NK-92 (cell line): ENCODE measurements around the gene KCNJ6.
"Not testable (repeated sequence)": the region's sequence is repeated elsewhere in the genome, so short reads cannot be mapped to it uniquely, and the experiment has no call there.

Source experiments
- DNase-seq: peaks from one replicate; lab custom pipeline; 2025; ENCODE audit not compliant: unreplicated experiment; lab: John Stamatoyannopoulos, UW

The KCNJ6 gene

DNA sequence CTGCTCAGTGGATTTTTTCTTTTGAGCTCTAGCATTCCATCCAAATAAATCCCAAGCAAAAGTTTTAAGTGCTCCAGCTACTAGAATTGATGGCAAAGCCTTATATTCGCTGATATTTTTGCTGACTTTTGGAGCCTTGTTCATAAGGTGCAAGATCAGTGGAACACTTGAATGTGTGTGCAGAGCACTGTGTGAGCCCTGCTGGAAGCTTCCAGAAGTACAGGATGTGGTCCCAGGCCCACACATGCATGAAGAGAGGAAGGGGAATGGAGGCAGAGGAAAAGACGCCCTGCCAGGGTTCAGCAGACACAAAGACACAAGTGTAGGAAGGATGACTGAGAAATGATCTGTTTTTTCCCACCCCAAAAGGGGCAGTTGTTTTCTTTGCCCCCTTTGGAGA lies 169.4 kb downstream of the KCNJ6 start:
- DNase-seq, result no peak

DNA sequence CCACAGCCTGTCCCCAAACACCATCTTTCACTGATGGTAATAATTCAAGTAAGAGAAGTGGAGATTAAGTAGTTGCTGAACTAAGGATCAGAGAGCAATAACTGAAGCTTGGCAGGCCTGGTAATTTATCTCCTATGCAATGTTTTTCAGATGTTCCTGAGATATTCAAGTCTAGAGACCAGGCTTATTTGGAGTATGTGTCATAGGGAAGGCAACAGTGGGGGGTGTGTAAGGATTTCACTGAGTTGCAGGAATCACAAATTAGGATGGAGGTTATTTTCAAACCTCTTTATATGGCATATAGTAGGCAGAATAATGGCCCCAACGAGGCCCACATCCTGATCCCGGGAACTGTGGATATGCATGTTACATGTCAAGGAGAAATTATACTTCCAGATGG lies 171.7 kb downstream of the KCNJ6 start:
- DNase-seq, result no peak

DNA sequence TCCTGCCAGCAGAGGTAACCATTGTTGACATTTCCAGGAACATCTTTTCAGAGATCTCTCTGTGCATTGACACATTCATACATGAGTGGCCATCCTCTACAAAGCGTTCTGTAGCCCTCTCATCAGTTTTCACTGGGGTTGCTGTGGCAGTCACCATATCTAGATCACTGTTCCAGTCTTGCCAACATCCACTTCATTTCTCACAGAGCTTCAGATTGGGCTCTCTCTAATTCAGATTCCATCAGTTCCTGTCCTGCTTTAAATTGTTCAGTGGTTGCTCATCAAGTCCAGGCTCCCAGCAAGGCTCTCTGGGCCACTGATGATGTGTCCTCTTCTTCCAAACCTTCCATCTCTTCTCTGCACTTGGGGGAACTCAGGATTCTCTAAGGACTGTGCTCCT lies 173.7 kb downstream of the KCNJ6 start:
- DNase-seq, result no peak

DNA sequence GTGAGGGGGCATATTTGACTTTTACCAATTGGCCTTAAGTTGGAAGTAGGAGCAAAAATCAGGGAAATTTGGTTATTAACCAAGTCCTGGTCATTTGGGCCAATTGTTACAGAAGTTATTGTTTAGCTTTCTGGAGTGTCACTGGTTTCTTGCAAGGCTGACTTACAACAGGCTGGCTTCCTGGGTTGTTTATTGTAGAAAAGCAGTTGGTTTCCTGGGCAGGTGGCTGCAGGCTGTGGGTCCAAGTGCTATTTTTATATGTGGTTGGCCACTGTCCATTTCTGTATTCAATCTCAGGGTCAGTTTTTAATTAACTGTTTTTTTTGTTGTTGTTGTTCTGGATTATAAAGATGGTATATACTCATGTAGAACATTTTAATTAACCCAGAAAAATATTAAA lies 174.1 kb downstream of the KCNJ6 start:
- DNase-seq, result no peak

DNA sequence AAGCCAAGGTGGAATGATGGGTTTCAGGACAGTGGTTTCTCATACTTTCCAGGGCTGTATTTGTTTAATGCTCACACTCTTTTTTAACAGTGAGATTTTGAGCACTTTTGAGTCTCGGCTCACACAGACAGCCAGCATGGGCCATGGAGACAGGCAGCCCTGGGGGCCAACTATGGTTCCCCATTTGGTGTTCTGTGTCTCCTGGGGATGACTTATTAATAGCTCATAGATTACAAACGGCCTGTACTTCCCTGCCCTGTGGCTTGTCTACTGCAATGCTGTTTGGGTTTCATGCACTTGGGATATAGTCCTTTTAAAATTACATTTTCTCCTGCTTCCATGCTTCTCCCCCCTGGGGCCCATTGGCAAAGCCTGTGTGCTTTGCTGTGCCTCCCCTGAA lies 178.3 kb downstream of the KCNJ6 start:
- no peak for DNase-seq

DNA sequence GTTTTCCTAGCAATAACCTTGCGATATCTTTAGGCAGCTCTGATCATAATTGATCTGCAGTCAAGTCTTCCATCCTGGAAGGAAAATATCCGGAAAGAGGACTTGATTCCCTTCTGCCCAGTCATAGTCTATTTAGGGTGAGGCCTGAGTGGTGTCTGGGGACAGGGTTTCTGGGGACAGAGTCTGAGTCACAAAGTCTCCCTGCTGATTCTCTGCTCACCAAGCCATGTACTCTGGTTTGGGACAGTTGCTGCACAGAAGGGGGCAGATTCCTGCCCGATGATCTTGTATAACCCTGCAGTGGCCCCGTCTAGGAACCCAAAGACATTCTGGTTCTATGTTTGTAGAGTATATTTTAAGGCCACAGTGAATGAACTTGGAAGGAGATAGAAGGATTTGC lies 178.8 kb downstream of the KCNJ6 start:
- DNase-seq, result no peak

DNA sequence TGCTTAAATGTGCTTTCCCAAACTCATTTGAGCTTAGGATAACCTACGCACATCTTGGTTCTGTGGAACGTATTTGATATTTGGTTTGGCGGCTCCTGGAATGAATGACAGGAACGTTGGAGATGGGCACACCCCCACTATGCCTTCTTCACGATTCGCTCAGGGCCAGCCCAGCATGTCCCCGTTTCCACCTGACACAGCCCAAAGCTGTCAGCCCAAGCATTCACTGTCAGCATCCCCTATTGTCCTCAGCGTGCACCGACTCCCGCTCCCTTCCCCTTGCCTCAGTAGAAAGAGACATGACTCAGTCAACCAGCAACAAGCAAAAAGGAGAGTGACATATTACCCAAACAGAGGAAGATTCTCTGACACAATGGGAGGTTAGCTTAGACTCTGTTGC lies 181.4 kb downstream of the KCNJ6 start:
- DNase-seq, result no peak

DNA sequence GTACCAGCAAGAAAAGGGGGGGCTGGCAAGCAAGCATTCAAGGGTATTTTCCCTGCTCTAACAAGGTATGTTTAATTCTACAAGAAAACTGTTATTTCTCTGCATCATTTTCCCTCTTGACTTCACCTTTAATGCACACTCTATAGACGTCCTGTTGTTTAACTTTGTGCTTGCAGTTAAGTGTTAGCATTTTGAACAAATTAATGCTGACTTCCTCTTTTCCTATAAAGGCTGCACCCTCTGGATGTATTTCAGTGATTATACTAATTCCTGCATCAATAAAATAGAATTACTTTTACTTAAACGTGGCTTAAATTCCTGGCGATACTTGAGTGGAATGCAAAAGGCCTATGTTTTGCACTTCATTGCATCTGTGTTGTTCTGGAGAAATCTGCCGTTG lies 183.3 kb downstream of the KCNJ6 start:
- DNase-seq, result no peak

DNA sequence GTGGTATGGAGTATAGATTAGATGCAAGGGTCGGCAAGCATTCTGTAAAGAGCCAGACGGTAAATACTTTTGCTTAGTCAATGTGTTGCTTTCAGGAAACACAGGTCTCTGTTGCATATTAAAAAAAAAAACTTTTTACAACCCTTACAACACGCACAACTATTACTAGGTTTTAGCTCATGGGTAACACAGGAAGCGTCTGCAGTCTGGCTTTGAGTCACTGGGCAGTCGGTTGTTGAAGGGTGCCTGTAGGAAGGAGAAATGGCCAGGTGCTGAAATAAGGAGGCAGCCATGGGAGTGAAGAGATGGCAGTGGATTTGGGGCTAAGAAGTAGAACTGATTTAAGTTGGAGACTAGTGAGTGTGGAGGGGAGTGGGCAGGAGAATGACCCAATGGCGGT lies 192.1 kb downstream of the KCNJ6 start:
- no peak for DNase-seq

DNA sequence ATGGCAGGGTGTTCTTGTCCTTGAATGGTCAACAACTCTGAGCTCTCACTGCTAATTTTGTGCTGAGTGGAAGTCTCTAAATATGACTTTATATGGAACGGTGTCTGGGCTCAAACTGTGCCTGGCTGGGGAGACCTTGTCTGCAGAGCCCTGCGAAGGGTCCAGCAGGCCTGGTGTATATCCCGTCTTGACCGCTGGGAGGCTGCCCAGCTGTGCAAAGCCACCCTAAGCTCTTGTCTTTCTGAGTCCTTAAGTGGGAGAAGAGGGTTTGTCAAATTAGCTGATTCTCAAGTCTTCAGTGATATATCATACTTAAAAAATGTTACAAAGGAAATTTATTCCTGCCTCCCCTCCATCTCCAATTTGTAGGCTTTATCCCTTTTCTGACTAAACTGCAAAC lies 198.7 kb downstream of the KCNJ6 start:
- DNase-seq, result no peak

DNA sequence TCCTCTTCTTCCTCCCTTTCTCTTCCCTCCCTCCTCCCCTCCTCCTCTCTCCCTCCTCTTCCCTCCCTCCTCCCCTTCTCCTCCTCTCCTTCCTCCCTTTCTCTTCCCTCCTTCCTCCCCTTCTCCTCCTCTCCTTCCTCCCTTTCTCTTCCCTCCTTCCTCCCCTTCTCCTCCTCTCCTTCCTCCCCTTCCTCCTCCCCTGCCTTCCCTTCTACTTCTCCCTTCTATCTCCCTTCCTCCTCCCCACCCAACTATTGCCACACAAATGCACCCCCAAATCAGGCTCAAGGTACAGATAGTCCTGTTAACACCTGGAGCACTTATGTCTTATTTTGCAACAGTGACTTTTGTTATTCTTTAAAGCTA lies 203.7 kb downstream of the KCNJ6 start:
- not testable (repeated sequence) for DNase-seq

DNA sequence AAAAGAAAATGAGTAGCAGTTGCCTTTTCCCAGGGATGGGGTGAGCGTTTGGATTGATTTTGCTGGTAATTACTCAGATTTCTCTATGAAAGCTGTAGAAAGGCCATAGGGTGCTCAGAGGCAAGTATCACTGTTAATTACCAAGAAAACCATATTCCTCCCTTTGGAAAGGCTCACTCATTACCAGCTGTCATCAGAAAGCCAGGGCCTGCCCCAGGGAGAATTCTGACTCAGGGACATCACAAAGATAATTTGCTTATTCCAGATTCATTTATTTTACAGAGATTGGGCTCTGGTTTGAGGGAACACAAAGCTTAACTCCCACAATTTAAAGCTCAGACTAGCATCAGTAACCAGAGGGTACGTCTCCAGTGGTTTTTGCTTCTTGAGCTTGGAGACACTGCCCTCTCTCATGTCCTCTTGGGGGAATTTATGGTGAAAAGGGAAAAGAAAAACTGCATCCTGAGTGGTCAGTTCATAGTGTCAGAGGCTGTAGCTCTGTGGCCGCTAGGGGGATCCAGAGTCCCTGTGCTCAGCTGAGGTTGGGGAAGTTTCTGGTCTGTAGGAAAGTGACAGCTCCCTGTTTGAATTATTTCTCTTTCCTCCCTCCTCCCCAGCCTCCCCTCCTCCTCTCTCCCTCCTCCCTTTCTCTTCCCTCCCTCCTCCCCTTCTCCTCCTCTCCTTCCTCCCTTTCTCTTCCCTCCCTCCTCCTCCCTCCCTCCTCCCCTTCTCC lies 204.3 kb downstream of the KCNJ6 start:
- DNase-seq, result no peak

DNA sequence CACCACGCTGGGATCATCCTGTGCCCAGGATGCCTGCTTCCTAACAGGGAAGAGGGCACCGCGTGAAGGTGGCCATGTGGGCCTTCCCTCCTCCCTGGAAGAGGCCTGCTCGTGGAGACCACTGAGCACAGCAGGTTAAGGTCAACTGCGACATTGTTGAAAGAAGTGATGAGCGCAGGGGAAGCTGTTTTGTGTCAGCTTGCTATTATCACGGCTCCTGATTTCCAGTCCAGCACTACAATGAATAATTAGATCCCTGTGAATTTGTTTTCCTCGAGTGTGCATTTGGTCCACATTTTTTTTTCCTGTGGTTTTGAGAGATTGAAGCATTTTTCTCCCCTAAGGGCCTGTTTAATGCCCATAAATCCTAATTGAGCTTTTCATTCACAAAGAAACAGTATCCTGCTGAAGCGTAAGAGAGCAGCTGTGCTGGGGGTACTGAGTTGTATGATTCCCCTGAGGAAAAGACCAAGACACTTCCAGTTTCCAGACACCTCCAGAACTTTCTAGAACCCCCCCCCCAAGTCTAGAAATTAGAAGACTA lies 204.9 kb downstream of the KCNJ6 start:
- DNase-seq, result no peak

DNA sequence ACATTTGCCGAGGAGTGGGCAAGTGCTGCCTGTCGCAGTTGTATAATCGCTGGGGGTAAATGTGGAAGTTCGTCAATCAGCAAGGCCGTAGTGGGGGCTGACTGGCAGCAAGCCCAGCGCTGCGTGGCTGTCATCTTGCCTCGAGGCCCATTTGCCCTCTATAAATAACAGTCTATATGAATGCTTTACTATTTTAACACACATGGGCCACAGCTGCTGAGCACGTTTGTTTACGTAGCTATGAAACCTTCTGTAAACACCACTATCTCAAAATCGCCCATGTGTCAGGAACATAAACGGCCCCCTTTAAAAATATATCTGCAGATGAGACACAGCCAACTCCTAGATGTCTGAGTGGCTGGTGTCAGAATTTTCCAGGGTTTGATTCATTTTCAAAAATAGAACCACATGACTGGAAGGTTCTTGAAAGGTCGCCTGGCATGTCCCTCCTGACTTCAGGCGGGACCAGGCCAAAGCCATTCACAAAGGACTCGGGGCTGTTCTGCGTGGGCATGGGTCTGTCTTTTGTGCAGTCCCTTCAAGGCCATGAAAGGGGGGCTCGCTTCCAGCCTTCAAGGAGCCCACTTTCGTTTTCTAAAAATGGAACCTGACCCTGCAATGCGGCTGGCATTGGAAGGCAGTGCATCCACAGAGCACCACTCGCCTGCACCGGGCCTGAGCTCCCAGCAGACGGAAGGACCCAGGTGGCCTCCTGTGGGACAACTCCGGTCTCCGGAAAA lies 205.5 kb downstream of the KCNJ6 start:
- DNase-seq, result no peak

DNA sequence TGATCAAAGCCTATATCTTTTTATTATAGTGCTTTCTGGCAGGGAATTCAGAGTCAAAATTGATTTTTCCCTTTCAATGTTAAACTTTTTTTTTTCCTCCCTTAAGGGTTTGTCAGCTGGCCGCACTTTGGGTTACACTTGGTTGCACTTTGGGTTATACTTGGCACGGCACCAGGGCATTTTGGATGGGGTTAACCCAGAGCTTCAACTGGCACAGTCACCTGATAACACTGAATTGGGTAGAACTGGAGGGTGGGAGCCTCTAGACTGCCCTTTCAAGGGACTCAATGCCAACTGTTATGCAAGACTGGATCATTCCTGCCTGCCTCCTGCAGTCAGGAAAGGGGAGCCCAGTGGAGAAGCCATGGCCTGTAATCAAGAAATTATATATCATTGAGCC lies 211.5 kb downstream of the KCNJ6 start:
- DNase-seq, result no peak

DNA sequence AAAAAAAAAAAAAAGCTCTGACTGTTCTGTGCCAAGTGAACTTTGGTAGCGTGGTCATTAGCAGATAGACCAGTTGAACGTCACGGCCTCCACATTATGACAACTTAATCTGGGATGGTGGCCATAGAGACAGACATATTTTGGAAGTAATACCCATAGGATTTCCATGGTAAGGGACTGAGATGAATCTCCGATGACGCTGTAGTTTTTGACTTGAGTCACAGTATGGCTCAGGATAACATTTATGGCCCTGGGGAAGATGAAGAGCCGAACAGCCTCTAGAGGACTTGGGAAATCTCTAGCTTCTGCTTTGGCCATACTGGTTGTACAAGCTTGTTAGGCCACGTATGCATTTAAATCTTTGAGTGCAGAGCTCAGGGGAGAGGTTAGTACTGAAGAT lies 214.0 kb downstream of the KCNJ6 start:
- no peak for DNase-seq

DNA sequence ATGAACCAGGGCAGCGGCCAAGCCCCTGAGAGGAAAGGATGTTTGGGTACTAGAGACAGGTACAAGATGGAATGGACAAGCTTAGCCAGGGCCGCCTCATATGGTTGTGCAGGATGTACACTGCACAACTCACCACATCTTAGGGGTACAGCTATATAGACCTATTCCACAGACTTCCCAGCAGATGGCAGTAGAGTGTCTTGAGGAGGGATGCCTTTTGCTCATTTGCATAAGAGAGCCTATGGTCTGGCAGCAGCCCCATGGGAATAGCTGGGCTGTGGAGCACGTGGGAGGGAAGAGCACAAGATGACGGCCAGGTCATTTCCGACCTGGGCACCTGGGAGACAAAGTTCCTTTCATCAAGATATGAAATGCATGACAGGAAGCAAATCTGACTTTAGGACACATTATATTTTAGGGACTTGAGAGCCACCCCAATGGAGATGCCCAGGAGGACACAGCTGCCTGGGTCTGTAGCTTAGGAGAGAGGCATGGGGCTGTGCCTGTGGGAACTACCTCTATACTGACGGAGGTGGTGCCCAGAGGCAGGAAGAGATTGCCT lies 215.5 kb downstream of the KCNJ6 start:
- DNase-seq, result no peak

DNA sequence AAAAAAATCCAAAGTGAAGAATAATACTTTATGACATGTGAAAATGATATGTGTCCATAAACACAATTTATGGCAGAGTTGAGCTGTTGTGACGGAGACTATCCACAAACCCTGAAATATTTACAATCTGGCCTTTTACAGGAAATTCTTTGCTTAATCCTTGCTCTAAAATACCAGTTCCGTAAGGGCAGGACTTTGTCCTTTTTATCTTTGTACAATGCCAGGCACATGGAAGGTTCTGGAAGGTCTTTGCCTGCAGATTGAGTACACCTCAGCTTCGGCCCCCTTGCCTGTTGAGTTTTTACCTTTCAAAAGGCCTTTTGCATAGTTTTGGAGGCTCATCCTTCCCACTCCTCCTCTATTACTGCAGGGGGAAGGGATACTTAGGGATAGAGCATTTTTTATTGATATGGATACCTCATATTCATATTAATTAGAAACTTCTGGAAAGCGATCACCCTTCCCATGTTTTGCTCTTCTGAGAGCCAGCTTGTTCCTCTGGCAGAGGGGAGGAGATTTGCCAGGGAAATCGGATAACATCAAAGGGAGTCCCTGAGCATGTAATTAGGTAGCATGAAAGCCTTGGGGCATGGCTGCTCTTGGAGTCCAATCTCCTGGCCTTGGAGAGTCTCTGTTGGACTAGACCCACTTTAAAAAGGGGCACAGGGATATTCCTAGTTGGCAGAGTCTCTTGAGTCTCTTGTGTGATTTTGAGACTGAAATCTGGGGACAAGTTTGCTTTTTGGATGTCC lies 217.1 kb downstream of the KCNJ6 start:
- no peak for DNase-seq

DNA sequence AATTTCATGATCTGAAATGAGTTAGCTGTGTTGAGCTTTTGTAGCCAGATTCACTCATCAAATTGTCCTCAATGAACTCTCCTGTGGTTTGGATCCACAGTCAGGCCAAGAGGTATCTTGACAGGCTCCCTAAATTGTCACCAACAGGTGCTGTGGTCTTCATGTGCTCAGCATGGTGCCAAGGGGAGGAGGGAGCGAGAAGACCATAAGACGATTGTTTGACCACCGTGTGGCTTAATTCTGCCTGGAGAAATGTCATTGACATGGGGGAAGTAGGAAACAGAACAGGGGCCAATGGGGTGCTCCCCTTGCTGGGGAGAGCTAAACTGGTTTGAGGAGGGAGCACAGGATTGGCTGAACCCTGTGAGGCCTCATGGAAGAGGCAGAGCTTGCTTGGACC lies 219.3 kb downstream of the KCNJ6 start:
- DNase-seq, result no peak

DNA sequence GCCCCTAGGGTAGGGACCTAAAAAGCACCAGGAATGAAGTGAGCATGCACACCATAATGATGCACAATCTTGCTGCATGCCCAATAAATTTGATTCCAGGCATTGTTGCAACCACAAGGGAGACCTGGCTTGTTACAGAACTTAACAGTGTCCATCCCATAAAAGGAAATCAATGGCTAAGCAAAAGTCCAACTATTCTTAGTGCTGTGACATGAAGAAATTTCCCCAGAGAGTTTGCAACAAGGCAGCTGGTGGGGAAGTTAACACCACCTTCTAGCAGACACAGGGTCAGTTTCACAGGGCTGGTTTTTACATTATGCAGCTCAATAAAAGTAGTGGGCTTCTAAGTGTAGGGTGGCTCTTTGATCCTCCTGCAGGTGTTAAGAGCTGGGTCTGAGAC lies 221.1 kb downstream of the KCNJ6 start:
- no peak for DNase-seq

DNA sequence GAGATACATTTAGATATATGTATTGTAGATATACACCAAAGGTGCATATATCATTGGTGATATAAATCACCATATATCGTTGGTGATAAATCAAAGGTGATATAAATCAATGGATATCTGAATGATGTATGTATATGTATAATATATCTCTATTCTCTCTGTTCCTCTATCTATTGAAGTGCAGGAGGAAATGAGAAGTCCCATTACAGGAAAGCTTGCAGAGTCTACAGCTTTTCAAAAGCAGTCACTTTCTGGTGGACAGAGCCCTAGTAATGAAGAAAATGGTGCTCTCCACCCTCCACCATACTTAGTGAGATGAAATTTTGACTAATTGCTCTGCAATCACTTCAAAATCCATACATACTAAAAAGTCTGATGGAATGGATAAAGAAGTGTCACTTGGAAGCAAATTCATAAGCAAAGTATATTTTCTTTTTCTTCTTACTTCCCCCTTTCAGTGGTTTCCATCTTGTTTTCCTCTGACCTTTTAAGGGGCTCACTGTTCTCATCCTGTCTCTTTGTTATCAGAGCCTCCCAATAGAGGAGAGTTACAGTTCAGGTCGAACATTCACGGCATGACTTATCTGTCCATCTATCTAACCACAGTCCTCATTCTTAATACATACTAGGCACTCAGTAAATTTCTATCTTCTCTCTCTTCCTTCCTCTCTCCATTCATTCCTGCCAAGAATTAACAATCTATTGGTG lies 227.2 kb downstream of the KCNJ6 start:
- DNase-seq, result no peak
